ENCODE data around the gene TTLL10.

TTLL10 gene

DNA sequence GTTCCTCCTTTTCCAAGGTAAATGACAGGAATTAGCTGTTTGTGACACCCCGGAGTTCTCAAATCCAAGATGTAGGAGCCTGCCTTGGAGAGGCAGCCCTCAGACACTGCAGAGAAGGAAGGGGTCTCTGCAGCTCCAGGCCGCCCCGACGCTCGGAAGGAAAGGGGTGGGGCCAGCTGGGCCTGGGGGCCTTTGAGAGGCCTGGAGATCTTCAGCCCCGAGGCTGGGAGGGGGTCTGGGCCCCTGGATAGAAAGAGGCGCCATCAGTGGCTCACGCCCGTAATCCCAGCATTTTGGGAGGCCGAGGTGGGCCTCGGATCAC lies 33.9 kb downstream of the TTLL10 start:
- no peak for DNase-seq

DNA sequence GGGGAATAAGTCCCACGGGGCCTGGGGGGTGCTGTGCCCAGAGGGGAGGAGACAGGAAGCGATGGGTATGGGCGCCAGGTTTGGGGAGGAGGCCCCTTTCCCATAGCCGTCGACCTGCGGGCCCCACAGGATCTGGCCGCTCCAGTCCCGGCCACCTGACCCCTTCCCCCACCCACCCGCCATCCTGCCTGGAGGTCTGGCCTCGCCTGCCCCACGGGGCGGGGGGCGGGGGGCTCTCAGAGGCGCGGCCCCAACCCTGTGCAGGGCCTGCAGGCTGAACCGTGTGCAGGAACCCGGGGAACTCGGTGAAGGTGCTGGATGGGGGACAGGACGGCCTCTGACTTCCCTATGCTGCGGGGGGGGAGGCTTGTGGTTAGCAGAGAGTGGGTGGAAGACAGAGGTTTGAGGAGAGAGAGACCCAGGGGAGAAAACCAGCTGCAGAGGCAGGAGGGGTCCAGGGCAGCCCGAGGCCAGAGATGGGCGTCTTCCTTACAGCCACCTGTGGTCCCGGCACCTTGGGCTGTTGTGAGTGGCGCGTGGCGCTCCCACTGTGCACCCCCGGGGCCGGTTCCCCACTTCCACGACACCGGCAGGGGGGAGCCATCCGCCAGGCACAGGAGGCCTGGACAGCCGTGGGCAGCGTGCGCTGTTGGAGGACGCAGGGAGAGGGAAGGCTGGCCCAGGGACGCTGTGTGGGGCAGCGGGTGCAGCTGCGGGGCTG lies 35.2 kb downstream of the TTLL10 start:
- no peak for DNase-seq

DNA sequence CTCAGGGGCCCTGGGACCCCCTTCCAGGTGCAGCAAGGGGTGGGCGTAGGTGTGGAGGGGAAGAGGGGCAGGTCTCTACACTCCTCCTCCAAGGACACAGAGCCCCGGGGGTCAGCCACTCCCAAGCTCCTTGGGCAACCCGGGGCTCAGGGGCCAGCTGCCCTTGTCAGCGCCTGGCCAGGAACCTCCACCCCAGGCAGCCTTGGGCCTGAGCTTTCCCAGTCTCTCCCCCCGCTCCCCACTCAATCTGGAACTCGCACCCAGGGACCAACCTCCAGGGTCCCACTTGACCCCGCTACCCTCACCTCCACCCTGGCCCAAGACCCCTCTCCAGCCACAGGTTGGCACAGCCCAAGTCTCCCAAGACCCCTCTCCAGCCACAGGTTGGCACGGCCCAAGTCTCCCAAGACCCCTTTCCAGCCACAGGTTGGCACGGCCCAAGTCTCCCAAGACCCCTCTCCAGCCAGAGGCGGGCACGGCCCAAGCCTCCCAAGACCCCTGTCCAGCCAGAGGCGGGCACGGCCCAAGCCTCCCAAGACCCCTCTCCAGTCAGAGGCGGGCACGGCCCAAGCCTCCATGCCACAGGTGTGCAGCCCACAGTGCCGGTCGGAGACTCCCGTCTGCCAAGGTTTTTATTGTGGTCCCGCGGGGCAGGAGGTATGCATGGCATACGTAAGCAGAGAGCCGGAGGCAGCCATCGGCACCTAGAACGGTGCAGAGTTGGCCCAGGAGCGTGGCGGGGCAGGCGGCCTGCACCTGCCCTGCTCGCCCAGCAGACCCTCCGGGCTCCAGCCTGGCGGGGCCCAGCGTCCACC lies 37.3 kb downstream of the TTLL10 start:
- DNase-seq = no peak

DNA sequence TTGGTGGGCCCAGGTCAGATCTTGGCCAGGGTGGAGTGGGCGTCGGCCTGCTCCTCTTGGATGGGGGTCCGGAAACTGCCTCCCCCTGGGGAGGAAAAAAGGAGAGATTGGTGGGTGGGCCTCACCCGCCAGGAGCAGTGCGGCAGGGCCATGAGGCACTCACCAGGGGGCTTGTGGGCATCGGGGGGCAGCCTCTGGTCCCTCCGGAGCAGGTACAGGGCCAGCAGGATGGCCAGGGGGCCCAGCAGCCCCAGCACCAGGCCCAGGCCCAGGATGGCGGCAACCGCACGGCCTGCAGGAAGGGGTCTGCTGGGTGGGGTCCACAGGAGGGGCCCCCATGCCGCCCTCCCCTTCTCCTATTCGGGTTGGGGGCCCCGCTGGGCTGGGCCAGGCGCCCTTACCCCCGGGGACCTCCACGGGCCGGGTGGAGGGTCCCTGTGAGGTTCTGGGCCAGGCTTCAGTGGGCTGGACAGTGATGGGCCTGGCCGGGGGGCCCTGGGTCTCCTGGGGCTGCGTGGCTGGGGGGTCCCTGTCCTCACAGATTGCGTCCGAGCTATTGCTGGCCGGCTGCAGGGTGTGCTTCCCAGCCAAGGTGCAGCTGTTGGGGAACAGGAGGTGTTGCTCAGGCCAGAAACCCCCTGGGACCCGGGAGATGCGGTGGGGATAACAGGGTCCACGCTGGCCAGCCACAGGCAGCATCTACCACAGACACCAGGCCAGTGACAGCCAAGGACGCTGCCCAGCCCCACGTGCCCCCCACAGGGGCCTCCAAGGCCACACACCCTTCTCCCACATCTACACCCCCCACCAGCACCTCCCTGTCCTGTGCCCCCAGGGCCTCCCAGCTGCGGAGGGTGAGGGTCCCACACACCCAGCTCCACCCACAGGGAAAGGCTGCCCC lies 38.1 kb downstream of the TTLL10 start:
- no peak for DNase-seq

DNA sequence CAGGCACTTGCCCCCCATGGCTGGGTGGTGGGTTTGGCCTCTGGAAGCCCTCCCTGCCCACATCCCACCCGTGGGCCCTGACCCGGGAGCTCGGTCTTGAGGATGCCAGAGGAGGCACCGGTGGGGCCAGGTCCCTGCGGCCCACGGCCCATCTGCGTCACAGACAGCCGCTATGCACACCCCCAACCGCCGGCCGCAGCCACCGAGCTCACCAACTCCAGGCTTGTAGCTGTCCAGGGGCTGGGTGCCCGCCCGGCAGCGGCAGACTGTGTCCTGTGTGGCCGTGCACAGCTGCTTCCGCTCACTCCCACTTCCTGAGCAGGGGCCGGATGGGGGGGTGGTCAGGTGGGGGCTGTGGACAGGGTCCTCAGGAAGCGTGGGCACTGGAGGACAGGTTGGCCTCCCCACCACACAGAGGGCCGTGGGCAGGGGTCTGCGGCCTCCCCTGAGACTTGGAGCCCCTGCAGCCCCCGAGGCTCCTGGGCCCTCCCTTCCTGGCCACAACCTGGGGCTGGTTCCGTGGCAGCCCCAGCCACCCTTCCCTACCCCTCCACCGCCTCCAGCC lies 39.2 kb downstream of the TTLL10 start:
- DNase-seq = no peak

DNA sequence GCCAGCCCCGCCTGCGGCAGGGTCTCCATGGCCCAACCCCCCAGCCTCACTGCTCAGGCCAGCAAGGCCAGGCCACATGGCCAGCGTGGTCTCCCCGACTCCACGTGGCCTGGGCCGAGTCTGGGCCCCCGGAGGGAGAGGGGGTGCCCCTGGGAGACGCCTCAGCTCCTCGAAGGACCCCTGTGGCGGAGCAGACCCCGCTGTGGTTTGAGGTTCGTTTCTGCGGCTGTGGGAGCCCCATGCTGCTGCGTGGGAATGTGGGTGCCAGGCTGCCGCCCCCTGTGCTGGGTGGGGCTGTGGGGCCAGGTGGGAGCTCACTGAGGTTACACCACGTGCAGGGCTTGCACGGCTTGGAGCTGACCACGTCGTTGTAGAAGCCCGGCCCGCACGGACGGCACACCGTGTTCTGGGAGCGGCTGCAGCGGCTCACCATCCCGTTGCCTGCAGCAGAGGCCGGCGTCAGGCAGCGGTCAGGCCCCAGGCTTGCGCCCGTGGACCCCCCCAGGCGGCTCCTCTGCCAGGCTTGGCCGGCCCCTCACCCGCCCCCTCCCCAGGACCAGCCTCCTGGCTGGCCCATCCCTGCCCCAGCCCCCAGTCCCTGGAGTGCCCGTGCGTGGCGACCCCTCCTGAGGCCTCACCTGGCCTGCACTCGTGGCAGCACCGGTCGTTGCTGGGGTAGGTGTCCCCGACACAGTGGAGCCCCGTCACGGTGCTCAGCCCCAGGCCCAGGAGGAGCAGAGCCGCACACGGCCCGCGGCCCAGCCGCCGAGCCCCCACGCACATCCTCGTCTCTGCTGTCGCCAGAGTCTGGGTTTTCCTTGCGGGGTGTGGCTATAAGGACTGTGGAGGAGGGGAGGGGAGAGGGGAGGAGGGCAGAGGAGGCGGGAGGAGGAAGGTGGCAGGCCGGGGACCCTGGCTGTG lies 39.9 kb downstream of the TTLL10 start, which contains the start of gene TNFRSF4:
Gene TNFRSF4 (minus strand): TSS at position 809 of the 921 bp plus-strand sequence. CDS start 26 bp downstream, at position 783.
- DNase-seq = no peak

DNA sequence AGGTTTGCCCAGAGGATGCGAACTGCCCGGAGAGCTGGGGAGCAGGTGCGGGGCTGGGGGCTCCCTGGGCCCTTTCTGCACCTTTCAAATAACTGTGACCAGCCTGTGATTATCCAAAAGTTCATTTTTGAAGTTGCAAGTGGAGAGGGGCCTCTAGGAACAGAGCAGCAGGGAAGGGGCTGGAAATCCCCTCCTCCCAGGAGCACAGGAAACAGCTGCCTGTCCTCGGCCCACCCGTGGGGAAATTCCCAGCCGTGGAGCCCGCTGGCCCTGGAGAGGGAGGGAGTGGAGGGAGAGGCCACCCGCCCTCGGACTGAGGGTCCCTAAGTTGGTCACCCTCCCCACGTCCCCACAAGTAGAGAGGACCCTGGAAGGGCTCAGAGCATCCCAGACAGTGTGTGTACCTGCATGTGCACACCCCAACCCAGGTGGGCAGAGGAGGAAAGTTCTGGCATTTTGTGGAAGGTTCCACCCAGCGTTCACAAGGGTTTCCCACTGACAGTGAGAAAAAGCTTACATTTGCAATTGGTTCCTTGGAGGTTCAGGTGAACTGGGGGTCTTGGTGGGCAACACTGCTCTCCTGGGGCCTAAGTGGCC lies 41.5 kb downstream of the TTLL10 start:
- no peak for DNase-seq

DNA sequence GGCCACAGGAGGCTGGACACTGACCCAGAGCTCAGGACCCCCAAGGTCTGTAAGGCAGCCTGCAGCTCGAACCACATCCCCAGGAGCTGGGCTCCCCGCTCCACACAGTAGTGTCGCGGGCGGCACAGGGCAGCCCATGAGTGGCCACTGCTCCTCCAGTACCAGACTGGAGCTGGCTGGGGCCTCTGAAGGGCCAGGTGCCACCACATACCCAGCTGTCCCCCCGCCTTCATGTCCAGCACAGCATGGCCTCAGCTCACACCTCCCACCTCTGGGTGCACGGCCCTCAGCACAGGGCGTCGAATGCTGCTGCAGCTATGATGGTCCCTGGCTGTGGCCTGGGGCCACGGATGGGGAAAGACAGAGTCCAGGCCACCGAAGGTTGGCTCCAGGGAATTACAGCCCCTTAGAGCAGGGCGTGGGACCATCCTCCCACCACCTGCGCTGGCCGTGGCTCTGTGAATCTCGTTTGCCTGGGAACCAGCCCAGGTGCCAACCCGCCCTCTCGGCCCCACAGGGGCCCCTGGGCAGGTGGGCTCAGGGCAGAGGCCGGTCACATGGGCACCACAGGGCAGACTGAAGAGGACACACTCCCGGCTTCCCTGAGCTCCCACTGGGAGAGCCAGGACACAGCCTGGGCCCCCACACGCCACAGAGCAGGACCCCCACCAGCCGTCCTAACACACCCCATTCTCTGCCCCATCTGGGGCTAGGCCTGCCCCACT lies 42.4 kb downstream of the TTLL10 start:
- no peak for DNase-seq

DNA sequence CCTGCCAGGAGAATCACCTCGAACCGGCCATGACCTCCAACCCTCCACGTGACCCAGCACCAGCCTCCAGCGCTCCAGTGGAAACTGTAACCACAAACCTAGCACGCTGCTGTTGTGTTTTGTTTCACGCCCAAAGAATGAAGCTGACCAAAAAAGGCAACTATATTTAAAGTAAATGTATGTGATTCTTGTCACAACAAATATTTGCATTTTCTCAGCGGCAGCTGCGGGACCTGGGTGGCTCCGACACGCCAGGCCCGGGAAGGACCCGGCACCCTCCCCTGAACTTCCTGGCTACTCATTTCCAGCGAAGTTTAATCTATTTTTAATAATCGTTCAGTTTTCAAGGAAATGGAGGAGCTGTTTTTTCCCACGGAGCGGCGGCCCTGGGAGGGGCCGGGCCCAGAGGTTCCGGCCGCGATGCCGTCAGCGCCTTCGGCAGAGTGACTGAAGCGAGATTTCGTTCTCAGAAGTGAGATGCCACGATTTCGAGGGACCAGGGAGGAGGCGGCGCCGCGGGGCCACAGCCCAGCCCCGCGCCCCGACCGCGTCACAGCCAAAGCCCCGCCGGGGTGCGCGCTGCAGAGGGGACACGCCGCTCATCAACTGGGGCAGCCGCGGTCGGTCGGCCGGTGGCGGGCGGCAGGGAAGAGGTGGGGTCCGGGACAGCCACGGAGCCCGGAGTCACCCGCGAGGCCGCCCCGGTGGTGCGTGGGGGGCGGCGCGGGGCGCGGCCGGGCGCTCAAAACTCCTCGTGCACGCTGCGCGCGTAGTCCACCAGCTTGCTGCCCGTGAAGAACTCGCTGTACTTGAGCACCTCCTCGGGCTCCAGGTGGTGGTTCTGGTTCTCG lies 43.3 kb downstream of the TTLL10 start:
- DNase-seq = no peak

DNA sequence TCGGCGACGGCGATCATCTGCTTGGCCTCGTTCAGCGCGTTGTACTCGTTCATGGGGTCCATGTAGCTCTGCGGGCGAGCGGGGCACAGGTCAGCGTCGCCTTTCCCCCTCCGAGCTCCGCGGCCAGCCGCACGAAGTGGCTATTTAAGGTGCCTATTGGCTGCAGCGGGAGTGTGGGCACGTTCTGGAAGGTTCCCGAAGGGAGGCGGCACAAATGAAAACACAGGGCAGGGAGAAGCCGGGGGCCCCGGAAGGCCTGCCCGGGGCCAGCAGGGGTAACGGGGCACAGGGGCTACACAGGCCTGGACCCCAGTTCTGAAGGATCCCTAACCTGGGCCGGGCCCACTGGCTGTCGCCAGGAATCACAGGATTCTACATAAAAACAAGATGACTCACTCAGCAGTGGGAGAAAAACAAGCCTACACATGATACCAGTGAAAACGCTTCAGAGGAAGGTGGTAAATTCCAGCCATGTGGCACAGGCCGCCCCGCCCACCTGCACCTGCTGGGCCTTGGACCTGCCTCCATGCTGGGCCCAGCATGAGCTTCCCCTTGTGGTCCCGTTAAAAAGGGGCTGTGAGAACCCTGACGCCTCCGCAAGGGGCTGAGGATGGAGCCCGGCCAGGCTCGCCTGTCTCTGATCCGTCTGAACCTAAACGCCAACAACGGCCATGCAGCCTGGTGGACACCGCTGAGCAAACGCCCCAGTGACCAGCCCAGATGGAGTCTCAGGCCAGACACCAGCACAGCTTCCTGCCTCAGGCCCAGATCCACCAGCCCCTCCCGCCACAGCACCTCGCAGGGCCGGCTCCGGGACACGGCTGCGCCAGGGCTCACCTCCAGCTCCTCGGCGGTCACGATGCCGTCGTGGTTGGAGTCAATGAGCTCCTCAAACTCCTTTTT lies 44.2 kb downstream of the TTLL10 start:
- no peak for DNase-seq

DNA sequence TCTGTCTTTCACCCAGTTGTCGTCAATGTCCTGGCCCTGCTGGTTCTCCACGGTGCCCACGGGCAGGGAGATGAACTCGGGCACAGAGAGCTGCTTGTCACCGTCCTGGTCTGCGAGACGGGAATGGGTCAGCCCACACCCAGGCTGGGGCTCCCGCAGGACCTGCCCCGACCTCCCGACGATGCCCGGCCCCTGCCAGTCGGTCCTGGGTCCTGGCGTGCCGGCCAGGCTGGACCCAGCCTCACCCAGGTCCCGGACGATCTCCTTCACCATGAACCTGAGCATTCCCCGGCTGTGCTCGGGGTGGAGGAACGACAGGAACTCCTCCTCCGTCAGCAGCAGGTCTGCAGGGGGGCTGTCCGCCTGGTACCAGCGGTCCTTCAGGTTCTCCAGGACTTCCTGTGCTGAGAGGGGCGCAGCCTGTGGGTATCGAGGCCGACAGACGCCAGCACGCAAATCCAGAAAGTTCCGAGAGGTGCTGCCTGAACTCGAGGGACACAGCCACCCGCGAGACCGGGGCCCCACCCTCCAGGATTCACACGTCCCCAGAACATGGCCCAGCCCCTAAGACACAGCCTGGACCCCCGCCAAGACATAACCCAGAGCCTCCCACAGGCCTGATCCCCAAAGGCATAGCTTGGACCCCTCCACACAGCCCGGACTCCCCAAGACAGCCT lies 45.0 kb downstream of the TTLL10 start:
- no peak for DNase-seq

DNA sequence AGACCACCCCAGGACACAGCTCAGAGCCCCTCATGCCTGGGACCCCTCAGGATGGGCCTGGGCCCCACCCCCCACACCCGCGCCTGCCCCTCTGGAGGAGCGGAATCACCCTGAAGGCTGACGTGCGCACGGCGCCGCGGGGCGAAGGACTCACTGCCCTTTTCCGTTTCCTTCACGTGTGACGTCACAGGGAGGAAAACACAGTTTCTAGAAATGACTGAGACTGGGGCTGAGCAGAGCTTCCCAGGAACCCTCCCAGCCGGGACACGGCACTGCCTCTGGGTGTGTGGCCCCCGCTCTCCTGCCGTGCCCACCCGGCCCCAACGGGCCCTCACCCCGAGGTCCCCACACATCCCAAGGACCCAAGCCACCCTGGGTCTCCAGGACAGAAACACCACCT lies 45.7 kb downstream of the TTLL10 start:
- no peak for DNase-seq

DNA sequence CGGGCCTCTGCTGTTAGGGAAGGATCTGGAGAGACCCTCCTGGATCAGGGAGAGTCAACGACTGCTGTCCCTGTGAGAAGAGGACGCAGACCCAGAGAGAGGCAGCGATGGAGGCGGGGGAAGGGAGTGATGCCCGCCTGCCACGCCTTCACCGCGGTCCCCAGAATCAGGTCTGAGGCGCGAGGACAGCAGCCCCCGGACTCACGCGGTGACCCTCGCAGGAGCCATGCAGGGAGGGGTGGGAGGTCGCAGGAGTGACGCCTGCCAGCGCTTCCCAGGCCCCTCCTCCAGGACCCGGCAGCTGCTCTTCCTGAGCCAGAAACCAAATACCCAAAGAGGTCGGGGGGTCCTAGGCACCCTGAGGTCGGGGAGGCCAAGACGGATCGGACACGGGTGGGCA lies 46.5 kb downstream of the TTLL10 start:
- no peak for DNase-seq

DNA sequence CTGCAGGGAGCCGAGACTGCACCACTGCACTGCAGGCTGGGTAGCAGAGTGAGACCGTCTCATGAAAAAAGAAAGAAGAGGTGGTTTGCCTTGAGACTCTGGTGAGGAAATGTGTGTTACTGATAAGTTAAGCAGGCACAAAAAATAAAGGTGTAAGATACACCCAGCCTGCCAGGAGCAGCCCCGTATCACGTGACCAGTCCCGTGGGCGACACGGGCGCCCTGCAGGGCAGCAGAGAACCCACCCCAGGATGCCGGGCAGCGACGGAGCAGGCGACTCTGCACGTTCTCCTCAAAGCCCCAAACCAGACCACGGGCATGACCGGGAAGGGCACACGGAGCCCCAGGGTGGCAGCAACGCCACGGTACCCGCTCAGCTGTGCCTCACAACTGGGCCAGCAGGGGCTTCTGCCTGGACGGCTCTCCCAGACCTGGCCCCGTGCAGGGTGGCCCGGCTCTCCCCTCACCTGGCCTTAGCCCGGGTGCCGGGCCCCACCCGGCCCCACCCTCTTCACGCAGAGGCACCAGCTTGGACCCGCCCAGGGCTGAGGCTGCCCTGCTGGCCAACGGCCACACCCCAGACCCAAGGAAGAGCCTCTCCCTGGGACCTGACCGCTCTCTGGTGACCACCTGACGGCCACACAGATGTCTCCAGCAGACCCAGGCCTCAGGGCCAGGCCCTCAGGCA lies 48.4 kb downstream of the TTLL10 start:
- no peak for DNase-seq

DNA sequence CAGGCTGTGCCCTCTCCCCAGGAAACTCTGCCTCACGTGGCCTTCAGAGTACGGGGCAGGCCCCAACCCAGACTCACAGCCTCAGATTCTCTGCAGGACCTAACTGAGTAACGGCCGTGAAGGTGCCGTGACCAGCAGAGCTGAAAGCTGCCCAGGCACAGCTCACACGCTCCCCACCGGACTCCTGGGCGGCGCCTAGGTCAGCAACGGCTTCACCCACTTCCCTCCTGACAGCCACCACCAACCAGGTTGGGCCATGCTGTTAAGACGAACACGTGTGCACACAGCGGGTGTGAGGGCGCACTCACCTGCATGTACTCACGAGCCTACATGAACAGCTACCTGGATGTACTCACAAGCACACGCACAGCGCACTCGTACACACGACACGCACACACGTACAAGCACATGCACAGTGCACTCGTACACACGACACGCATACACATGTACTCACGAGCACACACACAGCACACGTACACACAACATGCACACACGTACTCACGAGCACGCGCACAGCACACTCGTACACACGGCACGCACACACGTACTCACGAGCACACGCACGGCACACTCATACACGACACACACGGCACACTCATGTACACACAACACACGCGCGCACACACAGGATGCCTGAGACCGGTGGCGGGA lies 49.0 kb downstream of the TTLL10 start:
- no peak for DNase-seq

DNA sequence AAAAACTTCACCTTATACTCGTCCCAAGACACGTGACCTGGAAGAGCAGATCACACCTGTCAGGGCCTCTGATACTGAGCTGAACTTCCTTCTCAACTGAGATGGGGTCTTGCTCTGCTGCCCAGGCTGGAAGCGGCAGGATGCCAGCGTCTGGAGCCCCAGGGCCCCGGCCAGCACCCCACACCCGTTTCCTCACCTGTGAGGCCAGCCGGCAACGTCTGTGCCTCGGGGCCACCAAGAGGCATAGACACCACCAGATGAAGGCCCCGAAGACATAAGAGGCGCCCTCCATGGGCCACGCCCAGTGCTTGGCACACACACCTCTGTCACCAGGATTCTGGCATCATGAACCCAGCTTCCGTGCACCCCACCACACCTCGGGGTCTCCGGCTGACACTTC lies 49.6 kb downstream of the TTLL10 start:
- no peak for DNase-seq

DNA sequence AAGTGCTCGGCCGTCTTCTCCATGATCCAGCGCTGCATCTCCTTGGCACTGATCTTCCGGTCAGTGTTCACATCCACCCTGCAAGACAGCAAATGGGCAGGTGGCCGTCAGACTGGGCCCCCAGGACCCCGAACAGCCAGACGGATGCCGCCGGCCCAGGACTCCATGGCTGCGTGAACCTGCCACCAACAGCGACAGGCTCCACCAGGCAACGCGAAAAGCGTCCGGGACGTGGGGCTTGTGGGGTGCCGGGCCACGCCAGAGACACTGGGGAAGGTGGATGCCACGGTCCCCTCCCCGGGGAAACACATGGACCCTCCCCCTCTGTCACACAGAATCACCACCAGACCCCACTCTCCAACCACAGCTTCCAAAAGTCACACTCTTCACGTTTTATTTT lies 50.2 kb downstream of the TTLL10 start:
- no peak for DNase-seq
